Measurements from ENCODE around the gene SFXN5. TPM values are rescaled to one million over a fixed set of nuclear protein-coding genes. Genes with fewer than 3 reads are reported as not detected.

The SFXN5 gene
- total and polyA plus RNA-seq, 2 of the 8 experiments (the other 6 are each of a cell fraction or from before 2014, with no cell fraction given), result 29.3 to 33.1 TPM

- TF ChIP-seq HDAC2 (IDR thresholded peaks at IDR 0.05; ENCODE audit: borderline replicate concordance in 1 of 2, low read depth in 2 of 2, low read length in 2 of 2), result no peak
- TF ChIP-seq CEBPB (IDR thresholded peaks at IDR 0.05; ENCODE audit: low read depth, low read length), result no peak
- TF ChIP-seq POLR2AphosphoS5 (IDR thresholded peaks at IDR 0.05; ENCODE audit: low read depth, low read length), result no peak
- no peak for TF ChIP-seq EGR1 (IDR thresholded peaks at IDR 0.05; ENCODE audit: borderline replicate concordance, low read depth, low read length)
- TF ChIP-seq BCL11A (IDR thresholded peaks at IDR 0.05; ENCODE audit: low read depth in 2 of 2, low read length in 2 of 2), result no peak
- no peak for TF ChIP-seq MAFK (IDR thresholded peaks at IDR 0.05; ENCODE audit: low read depth, low read length)
Observed at GRCh38 chr2:73078457-73079411, 7.2 kb upstream of the SFXN5 start (continued).
